DMS153 treated with DMSO at 0.1 percent for 48 hours (cell line): ENCODE measurements around the gene PTPN11.
"Not testable (repeated sequence)": the region's sequence is repeated elsewhere in the genome, so short reads cannot be mapped to it uniquely, and the experiment has no call there.

Experiments
- DNase-seq: peaks from one replicate; lab custom pipeline; 2025; ENCODE audit not compliant: unreplicated experiment; lab: John Stamatoyannopoulos, UW

The PTPN11 gene

DNA sequence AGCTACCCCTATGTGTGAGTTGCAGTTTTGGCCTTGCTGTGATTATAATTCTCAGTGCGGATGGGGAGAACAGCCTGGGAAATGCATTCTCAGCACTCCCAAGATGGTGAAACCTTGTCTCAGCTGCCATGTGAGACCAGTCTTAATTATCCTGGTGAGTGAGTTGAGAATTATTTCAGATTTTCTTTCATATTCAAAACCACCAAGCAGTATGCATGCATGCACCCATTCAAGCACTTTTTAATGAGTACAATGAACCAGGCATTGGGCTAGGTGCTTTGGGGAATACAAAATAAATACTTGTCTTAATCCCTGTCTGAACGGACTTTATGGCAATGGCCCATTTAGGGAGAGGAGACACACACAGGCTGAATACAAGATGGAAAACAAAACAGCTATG, 94.7 kb downstream of the PTPN11 start:
- no peak for DNase-seq

GRCh38 chr12:112514456-112514855, 95.7 kb downstream of the PTPN11 start:
- no peak for DNase-seq

- no peak for DNase-seq
Measured at GRCh38 chr12:112514926-112515642, 96.3 kb downstream of the PTPN11 start.

DNA sequence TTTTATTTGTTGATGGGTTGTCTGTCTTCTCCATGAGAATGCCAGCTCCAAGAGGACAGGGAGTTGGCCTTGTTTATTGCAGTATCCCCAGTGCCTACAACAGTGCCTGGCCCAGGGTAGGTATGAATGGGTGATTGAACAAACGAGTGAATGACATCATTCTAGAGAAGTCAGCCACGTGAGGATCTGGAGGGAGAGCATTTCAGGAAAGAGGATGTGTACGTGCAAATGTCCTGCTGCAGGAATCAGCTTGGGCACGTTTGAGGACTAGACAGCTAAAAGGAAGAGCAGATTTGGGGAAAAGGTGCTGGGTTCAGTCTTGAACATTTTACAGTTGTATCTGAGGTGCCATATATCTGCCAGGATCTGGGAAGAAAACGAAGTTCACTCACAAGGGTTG, 97.1 kb downstream of the PTPN11 start:
- no peak for DNase-seq

DNA sequence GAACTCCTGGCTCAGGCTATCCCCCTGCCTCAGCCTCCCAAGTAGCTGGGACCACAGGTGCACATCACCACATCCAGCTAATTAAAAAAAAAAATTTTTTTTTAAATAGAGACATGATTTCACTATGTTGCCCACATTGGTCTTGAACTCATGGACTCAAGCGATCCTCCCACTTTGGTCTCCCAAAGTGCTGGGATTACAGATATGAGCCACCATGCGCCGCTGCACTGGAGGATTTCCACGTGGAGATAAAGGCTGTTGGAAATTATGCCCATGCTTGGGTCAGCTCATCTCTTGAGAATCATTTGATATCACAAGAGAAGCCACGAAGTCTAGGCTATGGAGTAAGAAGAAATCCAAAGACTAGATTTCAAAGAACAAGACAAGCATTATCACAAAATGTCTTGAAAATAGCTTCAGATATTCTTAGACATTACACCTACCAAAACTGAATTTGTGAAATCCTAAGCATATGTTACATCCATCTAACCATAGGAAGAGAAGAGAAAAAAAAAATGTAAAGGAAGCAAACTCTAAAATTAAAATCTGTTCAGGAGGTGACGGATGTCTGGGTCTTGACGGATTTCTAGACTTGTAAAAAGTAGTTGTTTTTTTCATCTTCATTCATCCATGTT, 99.1 kb downstream of the PTPN11 start:
- no peak for DNase-seq

- DNase-seq, result no peak
Measured at GRCh38 chr12:112518365-112518735, 99.6 kb downstream of the PTPN11 start.

- DNase-seq, result not testable (repeated sequence)
Measured at GRCh38 chr12:112519841-112520340, 101.1 kb downstream of the PTPN11 start.

DNA sequence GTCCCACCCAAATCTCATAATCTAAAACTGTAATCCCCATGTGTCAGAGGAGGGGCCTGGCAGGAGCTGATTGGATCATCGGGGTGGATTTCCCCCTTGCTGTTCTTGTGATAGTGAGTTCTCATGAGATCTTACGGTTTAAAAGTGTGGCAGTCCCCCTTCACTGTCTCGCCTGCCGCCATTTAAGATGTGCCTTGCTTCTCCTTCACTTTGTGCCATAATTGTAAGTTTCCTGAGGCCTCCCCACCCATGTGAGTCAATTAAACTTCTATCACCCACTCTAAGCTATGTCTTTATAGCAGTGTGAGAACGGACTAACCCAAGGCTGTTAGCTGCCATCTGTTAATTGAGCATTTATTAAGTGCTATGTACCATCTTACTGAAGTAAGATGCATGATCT, 105.1 kb downstream of the PTPN11 start:
- DNase-seq, result no peak

DNA sequence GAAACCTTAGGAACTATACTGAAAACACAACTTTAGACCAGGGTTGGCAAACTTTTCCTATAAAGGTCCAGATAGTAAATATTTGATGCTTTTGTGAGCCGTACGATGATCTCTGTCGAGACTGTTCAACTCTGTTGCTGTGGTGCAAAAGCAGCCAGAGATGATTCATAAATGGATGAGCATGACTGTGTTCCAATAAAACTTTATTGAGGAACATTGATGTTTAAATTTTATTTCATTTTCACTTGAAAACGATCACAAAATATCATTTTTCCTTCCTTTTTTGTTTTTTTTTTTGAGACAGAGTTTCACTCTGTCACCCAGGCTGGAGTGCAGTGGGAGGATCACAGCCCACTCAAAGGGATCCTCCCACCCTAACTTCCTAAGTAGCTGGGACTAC, 105.5 kb downstream of the PTPN11 start:
- no peak for DNase-seq

DNA sequence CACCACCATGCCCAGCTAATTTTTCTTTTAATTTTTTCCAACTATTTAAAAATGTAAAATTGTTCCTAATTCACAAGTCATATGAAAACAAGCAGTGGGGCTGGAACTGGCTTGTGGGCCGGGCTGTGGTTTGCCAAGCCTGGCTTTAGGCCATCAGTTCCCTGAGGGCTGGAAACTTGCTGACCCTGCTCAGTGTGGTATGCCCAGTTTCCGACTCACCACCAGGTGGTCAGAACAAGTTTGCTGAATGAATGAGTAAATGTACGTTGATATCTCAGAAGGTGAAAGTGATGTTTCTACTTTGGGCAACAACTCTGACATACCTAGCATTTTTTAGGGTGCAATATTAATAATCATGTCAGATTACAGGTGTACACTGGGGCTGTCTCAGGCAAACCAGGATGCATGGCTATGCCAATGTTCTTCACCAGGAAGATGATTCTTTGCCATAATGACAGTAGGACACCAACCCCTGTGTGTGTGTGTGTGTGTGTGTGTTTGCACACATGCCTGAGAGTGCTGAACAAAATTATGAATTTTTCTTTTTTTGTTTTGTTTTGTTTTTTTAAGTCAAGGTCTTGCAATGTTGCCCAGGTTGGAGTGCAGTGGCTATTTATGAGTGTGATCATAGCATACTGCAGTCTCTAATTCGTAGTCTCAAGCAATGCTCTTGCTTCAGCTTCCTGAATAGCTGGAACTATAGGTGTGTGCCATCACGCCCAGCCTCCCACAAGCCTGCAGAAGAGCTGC, 106.1 kb downstream of the PTPN11 start:
- DNase-seq, result no peak

GRCh38 chr12:112525426-112525809, 106.7 kb downstream of the PTPN11 start:
- DNase-seq, result no peak

DNA sequence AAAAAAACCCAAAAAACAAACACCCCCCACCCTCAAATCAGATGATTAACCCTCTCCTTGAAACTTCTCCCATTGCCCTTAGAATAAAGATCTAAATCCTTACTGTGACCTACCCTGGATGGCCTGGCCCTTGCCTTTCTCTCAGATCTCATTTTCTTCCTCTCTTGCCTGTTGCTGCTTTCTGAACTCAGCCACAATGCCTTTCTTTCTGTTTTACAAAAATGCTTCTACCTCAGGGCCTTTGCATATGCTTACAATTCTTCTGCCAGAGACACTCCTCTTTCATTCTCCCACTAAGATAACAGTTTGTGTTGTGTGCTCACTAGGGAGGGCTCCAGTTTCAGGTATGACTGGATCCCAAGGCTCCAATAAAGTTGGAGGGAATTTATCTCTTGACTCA, 108.3 kb downstream of the PTPN11 start:
- no peak for DNase-seq

DNA sequence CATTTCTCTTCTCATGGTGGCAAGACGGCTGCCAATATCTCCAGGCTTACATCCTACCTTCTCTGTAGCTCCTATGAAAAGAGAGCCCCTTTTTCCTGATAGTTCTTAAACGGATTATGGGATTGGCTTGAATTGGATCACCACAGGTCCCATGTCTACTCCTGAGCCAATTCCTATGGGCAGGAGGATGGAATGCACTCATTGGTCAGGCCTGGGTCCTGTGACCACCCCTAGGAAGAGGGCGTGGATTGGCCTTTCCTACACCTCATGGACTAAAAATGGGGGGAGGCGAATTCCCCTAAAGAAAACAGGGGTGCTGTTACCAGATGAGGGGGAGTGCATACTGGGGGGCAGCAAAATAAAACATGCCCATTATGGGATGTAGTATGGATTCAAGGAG, 108.8 kb downstream of the PTPN11 start:
- DNase-seq, result no peak

DNA sequence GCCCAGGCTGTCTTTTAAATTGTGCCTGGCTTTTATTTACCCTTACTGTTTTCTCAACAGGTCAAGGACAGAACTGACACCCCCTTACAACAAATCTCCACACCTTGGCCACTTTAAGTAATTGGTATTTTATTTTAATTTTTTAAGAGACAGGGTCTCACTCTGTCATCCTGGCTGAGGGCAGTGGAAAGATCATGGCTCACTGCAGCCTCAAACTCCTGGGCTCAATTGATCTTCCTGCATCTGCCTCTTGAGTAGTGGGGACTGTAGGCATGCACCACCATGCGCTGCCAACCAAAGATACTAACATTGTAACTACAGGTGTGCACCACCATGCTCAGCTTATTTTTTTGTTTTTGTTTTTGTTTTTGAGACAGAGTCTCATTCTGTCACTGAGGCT, 109.8 kb downstream of the PTPN11 start:
- no peak for DNase-seq

DNA sequence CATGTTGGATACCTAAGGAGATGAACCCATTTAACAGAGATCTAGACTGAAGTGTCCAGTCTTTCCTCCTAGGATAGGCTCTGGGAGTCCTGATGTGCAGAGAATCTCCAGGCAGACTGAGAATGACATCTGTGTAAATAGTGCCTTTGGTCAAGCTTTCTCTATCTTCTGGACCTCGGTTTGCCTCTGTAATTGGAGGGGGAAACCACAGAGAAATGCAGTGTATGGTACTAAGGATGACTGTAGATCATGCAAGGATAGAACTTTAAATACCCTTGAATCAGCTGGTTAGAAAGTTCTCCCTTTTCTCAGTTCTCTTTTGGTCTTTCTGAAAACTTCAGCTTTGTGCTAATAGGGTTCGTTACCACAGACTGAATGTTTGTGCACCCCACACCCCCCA, 112.2 kb downstream of the PTPN11 start:
- DNase-seq, result no peak

DNA sequence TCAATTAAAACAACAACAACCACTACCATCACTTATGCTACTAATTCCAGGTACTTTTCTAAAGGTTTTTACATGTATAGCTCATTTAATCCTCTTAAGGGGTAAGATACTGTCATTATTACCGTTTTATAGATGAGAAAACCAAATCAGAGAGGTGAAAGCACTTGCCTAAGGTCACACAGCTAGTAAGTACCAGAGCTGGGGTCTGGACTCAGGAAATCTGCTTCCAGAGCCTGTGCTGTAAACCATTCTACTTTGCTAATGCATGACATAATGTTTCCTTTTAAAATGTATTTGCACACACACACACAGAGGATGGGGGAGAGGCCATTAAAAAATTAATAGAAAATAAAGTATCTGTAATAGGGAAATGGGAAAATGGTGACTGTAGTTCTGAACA, 113.4 kb downstream of the PTPN11 start:
- no peak for DNase-seq

DNA sequence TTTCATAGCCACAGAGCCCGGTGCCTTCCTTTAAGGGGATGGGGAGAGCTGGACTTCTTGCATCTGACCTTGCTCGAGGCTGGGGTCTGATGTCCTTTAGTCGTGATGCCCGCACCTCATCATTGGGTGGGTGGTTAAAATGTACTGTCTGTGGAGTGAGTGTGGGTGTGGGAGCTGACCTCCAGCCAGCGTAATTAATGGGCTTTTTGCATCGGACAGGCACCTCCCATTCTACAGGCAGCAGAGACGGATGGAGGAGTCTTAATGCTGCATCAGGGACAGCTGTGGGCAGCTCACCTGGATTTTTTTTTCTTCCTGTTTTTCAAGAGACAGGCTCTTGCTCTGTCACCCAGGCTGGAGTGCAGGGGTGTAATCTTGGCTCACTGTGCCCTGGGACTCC, 114.8 kb downstream of the PTPN11 start:
- DNase-seq, result no peak

- no peak for DNase-seq
Measured at GRCh38 chr12:112535017-112535416, 116.3 kb downstream of the PTPN11 start.

DNA sequence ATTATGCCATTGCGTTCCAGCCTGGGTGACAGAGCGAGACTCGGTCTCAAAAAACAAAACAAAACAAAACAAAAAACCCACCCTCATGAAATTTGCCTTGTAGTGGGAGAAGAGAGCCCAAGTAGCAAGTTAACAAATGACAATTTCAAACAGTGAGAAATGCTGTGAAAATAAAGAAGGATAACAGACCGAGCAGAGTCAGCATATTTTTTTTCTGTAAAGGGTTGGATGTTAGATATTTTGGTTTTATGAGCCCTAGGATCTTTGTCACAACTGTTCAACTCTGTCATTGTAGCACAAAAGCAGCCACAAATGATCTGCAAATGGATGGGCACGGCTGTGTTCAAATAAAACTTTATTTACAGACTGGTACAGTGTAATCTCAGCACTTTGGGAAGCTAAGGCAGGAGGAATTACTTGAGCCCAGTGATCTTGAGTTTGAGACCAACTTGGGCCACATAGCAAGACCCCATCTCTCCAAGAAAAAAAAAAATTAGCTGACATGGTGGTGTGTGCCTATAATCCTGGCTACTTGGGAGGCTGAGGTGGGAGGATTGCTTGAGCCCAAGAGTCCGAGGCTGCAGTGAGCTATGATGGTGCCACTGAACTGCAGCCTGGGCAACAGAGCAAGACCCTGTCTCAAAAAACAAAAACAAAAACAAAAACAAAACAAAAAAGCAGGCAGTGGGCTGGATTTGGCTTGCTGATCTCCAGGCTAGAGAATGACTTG, 117.1 kb downstream of the PTPN11 start:
- no peak for DNase-seq

GRCh38 chr12:112536367-112536730, 117.6 kb downstream of the PTPN11 start:
- DNase-seq, result no peak

- DNase-seq, result no peak
Measured at GRCh38 chr12:112537710-112538396, 119.1 kb downstream of the PTPN11 start.
